NCI-H2196 treated with DMSO at 0.1 percent for 48 hours (cell line): Measurements from ENCODE around the gene BHLHE23.

ENCODE experiments used
- DNase-seq: peaks from one replicate; lab custom pipeline; 2025; ENCODE audit not compliant: unreplicated experiment; lab: John Stamatoyannopoulos, UW

The BHLHE23 gene

GRCh38 chr20:62993856-62994494, 12.8 kb downstream of the BHLHE23 start:
- no peak for DNase-seq

- DNase-seq: no peak
Measured at GRCh38 chr20:62991863-62992262, 14.9 kb downstream of the BHLHE23 start.

- no peak for DNase-seq
Measured at GRCh38 chr20:62991196-62991807, 15.5 kb downstream of the BHLHE23 start.

- DNase-seq: no peak
Measured at GRCh38 chr20:62990306-62990825, 16.4 kb downstream of the BHLHE23 start.

GRCh38 chr20:62989201-62989601, 17.6 kb downstream of the BHLHE23 start:
- DNase-seq: no peak

GRCh38 chr20:62987114-62987513, 19.6 kb downstream of the BHLHE23 start:
- DNase-seq: no peak

GRCh38 chr20:62986257-62986800, 20.4 kb downstream of the BHLHE23 start:
- DNase-seq: no peak

GRCh38 chr20:62985444-62985778, 21.4 kb downstream of the BHLHE23 start:
- DNase-seq: no peak

GRCh38 chr20:62984666-62985443, 21.9 kb downstream of the BHLHE23 start:
- DNase-seq: no peak

GRCh38 chr20:62983210-62983609, 23.6 kb downstream of the BHLHE23 start:
- DNase-seq: no peak

- no peak for DNase-seq
Measured at GRCh38 chr20:62982124-62983075, 24.4 kb downstream of the BHLHE23 start.

- DNase-seq: no peak
Measured at GRCh38 chr20:62980970-62981369, 25.8 kb downstream of the BHLHE23 start.

GRCh38 chr20:62980380-62980960, 26.3 kb downstream of the BHLHE23 start:
- no peak for DNase-seq

GRCh38 chr20:62979876-62980373, 26.8 kb downstream of the BHLHE23 start:
- DNase-seq: no peak

- DNase-seq: no peak
Measured at GRCh38 chr20:62979310-62979709, 27.5 kb downstream of the BHLHE23 start.

GRCh38 chr20:62978561-62978943, 28.2 kb downstream of the BHLHE23 start:
- no peak for DNase-seq

- peak; percentile 17 for DNase-seq
Measured at GRCh38 chr20:62977613-62978560, 28.9 kb downstream of the BHLHE23 start.

- no peak for DNase-seq
Measured at GRCh38 chr20:62976886-62977285, 29.9 kb downstream of the BHLHE23 start.
